Cortex of kidney (tissue), 1 donor: Measurements from ENCODE around the gene PCDH20.
"Not testable (repeated sequence)": the region's sequence is repeated elsewhere in the genome, so short reads cannot be mapped to it uniquely, and the experiment has no call there.

Source experiments
- DNase-seq: peaks from one replicate; lab custom pipeline; 2025; lab: John Stamatoyannopoulos, UW

Gene PCDH20

GRCh38 chr13:61415749-61416148 lies at the start of gene PCDH20:
Gene PCDH20 (minus strand): TSS chr13:61415849. CDS start chr13:61415158, 691 bp downstream.
- no peak for DNase-seq

GRCh38 chr13:61463024-61463423 lies 47.4 kb upstream of the PCDH20 start:
- no peak for DNase-seq

DNA sequence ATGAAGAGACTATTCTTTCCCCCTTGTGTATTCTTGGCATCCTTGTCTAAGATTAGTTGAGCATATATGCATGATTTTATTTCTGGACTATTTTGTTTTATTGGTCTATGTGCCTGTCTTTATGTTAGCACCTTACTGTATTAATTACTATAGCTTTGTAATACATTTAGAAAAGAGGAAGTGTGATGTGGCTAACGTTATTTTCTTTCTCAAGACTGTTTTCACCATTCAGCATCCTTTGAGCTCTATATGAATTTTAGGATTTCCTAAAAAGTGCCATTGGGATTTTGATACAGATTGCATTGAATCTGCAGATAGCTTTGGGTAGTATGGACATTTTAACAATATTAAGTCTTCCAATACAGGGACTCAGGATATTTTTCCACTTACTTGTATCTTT lies 37.5 kb upstream of the PCDH20 start:
- DNase-seq: no peak

- no peak for DNase-seq
Observed at GRCh38 chr13:61432029-61432428, 16.4 kb upstream of the PCDH20 start.

DNA sequence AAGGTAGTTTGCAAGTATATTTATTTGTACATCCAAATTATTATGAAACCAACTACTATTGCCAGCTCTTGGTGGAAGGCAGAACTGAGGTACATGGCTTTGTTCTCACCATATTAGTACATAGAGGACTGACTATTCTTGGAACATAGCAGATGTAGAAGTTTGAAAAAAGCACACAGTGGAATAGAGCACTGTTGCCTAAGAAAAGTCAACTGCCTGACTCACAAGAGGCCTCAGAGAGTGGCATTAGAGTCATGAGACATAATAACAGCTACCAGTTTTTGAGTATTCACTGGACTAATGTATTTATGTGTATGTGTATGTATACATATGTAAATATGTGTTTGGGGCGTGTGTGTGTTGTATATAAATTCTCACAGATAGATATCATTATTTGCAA lies 8.3 kb upstream of the PCDH20 start:
- DNase-seq: no peak

DNA sequence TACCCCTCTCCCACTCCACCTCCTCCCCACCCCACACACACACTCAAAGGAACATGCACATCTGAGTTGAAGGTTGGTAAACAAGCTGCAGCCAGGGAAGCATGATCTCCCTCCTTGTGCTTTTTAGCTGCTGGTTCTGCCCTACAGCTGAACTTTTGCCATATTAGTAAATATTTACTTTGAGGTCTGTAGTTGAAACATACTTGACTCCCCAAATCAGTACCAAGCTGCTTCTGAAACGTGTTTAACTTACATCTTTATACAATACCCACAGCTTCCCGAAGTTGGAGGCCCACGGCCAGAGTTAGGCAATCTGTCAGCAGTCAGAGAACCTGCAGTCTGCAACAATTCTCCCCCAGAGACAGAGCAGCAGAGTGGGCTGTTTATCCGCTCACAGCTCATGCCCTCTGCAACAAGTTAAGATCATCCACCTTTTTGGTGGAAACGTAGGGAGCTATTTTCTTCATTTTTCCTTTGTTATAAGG lies 1.5 kb upstream of the PCDH20 start:
- DNase-seq: no peak

- DNase-seq: no peak
Observed at GRCh38 chr13:61415058-61415721, 459 bp downstream of the PCDH20 start.

- DNase-seq: no peak
Observed at GRCh38 chr13:61414686-61415057, 977 bp downstream of the PCDH20 start.

DNA sequence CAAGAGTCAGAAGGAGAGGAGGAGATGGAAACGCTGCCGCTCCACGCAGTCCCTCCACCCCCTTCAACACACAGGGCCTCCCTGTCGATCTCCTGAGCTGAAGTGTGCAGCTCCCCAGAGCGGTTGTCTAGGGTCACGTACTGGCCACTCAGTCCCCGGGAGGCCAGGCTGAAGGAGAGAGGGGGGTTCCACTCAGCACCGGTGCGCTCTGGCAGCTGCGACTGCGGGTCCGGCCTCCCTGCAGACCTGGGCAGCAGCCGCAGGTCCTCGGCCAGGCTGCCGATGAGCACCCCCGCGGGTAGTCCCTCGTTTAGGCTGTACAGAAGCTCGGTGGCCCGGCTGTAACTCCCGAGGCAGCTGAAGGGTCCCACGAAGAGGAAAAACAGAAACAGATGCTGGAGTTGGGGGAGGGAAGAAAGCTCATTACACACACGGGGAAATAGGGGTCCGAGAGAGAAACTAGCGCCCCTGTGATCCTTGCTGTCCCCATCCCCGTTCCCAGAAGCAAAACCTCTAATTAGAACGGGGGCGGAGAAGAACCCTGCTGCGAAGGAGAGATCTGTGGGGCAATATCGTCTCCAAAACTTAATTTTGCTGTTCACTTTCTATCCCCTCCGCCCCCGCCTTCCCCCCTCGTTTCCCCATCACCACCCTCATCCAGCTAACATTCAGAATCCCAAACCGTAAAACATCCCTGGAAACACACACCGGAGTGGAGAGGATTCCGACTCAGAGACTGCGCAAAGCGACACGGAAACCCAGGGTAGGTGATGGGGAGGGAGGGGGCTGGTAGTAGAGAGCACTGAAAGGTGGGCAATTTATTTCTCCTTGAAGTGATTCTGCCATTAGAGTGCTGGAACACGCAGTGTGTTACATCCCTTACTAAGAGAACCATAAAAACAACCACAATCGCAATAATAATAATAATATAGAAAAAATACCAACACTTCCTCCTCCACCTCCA lies 1.8 kb downstream of the PCDH20 start:
- no peak for DNase-seq

- no peak for DNase-seq
Observed at GRCh38 chr13:61410669-61411297, 4.9 kb downstream of the PCDH20 start.

GRCh38 chr13:61410266-61410665 lies 5.4 kb downstream of the PCDH20 start:
- DNase-seq: no peak

GRCh38 chr13:61408571-61408970 lies 7.1 kb downstream of the PCDH20 start:
- no peak for DNase-seq

DNA sequence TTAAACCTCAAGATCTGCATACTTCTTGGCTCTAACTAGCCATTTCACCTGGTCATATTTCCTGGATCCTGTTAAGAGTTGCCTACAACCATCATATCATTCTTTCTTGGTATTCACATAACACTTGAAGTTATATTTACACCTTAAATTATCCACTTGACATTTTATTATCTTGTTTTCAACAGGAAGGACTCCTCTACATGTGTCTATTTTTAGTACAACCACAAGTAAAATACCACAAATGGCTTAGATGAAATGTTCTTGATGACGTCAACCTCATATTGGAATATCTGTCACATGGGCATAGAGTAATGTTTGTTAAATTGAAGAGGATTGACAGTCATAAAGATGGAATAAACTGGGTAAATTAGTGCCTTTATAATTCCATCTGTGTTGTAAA lies 9.4 kb downstream of the PCDH20 start:
- no peak for DNase-seq

- no peak for DNase-seq
Observed at GRCh38 chr13:61396121-61396520, 19.5 kb downstream of the PCDH20 start.

DNA sequence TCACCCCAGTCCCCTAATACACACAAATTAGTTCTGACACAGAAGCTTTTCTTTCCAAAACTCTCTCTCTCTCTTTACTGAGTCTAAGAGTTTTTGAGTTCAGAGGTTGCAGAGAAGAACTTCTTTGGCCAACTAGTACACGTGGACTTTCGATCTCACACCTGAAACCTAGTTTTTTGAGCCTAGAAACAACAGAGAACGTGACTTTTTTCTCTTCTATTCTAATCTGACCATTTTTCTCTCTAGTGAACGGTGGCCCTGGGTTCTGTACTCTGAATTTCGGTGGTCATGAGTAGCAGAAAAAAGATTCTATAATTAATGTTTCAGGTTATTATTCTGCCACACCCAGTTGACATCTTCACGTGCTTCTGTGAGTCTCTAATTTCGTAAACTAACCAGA lies 24.2 kb downstream of the PCDH20 start:
- DNase-seq: no peak

DNA sequence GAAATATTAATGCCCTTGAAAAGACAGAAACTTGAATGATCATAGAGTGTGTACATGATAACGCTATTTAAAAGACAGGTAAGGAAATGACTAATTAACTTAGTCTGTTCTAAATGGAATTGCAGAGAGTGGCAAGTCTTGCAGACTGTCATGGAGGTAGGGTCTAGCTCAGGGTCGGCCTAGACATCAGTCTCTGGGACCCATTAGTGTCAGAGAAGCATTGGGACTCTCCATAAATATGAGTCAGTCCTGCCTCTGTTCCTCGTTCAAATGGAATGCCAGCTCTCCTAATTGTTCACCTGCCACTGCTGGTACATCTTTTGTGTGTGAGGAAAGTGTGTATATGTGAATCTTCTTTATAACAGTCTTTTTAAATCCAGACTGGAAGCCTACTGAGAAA lies 28.0 kb downstream of the PCDH20 start:
- DNase-seq: no peak

- no peak for DNase-seq
Observed at GRCh38 chr13:61383111-61383510, 32.5 kb downstream of the PCDH20 start.

DNA sequence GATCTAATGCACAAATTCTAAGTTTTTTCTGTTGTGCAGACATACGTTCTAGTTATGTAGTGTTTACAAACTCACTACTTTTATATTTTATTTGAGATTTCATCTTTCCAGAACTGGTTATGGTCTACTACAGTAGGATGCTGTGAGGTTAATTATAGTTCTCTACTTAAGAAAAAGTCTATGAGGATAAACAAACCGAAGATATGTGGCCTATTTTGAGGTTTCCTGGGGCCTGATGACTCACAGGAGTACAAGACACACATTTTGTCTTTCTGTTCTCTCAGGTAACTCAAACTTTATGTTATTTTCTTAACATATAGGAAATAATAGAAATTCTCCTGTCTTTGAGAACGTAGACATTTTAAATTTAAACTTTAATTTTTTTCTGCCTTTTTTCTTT lies 45.1 kb downstream of the PCDH20 start:
- DNase-seq: no peak

DNA sequence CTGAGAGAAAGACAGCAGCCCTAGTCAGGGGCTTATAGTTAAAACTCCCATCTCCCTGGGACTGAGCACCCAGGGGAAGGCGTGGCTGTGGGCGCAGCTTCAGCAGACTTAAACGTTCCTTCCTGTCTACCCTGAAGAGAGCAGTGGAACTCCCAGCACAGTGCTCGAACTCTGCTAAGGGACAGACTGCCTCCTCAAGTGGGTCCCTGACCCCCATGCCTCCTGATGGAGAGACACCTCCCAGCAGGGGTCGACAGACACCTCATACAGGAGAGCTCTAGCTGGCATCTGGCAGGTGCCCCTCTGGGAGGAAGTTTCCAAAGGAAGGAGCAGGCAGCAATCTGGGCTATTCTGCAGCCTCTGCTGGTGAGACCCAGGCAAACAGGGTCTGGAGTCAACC lies 51.0 kb downstream of the PCDH20 start:
- not testable (repeated sequence) for DNase-seq

DNA sequence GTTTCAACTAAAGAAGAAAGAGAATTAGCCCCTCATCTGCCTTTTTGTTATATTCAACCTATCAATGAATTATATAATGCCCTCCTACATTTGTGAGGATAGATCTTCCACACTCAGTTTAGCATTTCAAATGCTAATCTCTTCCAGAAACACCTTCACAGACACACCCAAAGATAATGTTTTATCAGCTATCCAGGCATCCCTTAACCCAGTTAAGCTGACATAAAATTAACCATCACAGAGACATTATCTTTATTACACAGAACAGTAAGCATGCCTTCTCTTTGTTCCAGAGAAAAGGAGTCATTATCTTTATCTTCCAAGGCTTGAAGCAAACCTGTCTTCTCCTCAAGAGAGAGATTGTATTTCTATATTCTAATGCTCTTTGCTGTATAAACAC lies 53.1 kb downstream of the PCDH20 start:
- no peak for DNase-seq
